ENCODE measurements around the gene ANKS1B. TPM values are rescaled to one million over a fixed set of nuclear protein-coding genes. Genes with fewer than 3 reads are reported as not detected.

ANKS1B gene
- polyA plus RNA-seq, 3 donors, result not detected

DNA sequence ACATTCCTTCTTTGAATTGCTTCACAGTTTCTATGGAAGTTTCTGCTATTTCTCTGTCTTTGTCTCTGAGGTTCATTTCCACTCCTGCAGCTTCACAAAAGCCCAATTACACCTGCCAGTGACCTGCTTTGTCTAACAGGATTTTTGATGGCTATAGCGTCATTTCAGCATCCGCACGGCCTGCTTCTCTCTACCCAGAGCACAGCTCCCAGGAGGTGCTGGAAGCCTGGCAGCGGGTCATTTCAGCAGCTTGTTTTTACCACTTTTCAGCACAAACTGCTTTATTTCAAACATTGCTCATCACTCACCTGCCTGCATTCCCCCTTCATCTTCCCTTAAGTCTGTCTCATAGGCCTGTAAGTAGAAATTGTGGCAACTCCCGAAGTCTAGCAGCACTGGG, 771.7 kb downstream of the ANKS1B start:
- Mint-ChIP-seq H3K27me3 (ENCODE audit: low read depth in 3 of 3) (peaks cover 0 to 2% (median 0%) of the 10 kb centered on the region in 3 donors), H3K4me3 (no peak overlapping the region), H3K36me3 (no peaks in the 10 kb centered on the region), H3K27ac (no peak overlapping the region), H3K9me3 (peaks cover 12 to 24% (median 15%) of the 10 kb centered on the region in 7 donors), H3K4me1 (no peaks in the 10 kb centered on the region)
- H3K4me3 ChIP-seq (replicated peaks in 1 of 3; ENCODE audit: low read depth in 2 of 3, low read length in 3 of 3), result no peak overlapping the region
- no peaks in the 10 kb centered on the region for H3K4me1 ChIP-seq (ENCODE audit: control insufficient read depth in 1 of 2, insufficient read depth in 2 of 2, low read length in 2 of 2)
- no peaks in the 10 kb centered on the region for H3K79me2 ChIP-seq (ENCODE audit: insufficient read depth, low read length)
- no peaks in the 10 kb centered on the region for H3K27me3 ChIP-seq (ENCODE audit: control insufficient read depth in 2 of 2, insufficient read depth in 2 of 2, low read length in 2 of 2)
- no peak overlapping the region for H3K9ac ChIP-seq (ENCODE audit: insufficient read depth, low read length, poor library complexity, severe bottlenecking)
- intact Hi-C loops (cut with micrococcal nuclease), result no loop called here
- 73% methylated on average over 5 of the region's 5 CpGs for WGBS (ENCODE audit: insufficient coverage)
- H4K20me1 ChIP-seq (ENCODE audit: insufficient read depth, low read length), result no peaks in the 10 kb centered on the region
- H3K27ac ChIP-seq (ENCODE audit: low read depth in 1 of 2, low read length in 2 of 2), result no peak overlapping the region
- H2AFZ ChIP-seq (ENCODE audit: insufficient read depth, low read depth, low read length, poor library complexity, severe bottlenecking), result no peak overlapping the region
- TF ChIP-seq, protein P1, sequence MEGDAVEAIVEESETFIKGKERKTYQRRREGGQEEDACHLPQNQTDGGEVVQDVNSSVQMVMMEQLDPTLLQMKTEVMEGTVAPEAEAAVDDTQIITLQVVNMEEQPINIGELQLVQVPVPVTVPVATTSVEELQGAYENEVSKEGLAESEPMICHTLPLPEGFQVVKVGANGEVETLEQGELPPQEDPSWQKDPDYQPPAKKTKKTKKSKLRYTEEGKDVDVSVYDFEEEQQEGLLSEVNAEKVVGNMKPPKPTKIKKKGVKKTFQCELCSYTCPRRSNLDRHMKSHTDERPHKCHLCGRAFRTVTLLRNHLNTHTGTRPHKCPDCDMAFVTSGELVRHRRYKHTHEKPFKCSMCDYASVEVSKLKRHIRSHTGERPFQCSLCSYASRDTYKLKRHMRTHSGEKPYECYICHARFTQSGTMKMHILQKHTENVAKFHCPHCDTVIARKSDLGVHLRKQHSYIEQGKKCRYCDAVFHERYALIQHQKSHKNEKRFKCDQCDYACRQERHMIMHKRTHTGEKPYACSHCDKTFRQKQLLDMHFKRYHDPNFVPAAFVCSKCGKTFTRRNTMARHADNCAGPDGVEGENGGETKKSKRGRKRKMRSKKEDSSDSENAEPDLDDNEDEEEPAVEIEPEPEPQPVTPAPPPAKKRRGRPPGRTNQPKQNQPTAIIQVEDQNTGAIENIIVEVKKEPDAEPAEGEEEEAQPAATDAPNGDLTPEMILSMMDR (IDR thresholded peaks at IDR 0.05), result no peak
- H3K9me3 ChIP-seq (replicated peaks in 1 of 2; ENCODE audit: control insufficient read depth in 1 of 2, insufficient read depth in 1 of 2, low read length in 2 of 2), result peaks cover 13 to 15% of the 10 kb centered on the region in 2 donors
- H3K4me2 ChIP-seq (replicated peaks; ENCODE audit: extremely low read depth, low read length, poor library complexity, severe bottlenecking), result no peak overlapping the region
- no peaks in the 10 kb centered on the region for H3K36me3 ChIP-seq (replicated peaks in 1 of 2; ENCODE audit: control insufficient read depth in 1 of 2, insufficient read depth in 2 of 2, low read length in 2 of 2)
- no peak for DNase-seq

GRCh38 chr12:99212275-99212674, 772.5 kb downstream of the ANKS1B start:
- H3K27ac Mint-ChIP-seq, result no peak overlapping the region
- no peaks in the 10 kb centered on the region for H3K36me3 ChIP-seq (replicated peaks in 1 of 2; ENCODE audit: control insufficient read depth in 1 of 2, insufficient read depth in 2 of 2, low read length in 2 of 2)
- intact Hi-C loops (cut with micrococcal nuclease), result no loop called here
- H3K4me2 ChIP-seq (replicated peaks; ENCODE audit: extremely low read depth, low read length, poor library complexity, severe bottlenecking), result no peak overlapping the region
- H2AFZ ChIP-seq (ENCODE audit: insufficient read depth, low read depth, low read length, poor library complexity, severe bottlenecking), result no peak overlapping the region
- no peaks in the 10 kb centered on the region for H4K20me1 ChIP-seq (ENCODE audit: insufficient read depth, low read length)
- no peak overlapping the region for H3K27ac ChIP-seq (ENCODE audit: low read depth in 1 of 2, low read length in 2 of 2)
- H3K79me2 ChIP-seq (ENCODE audit: insufficient read depth, low read length), result no peaks in the 10 kb centered on the region
- TF ChIP-seq, protein P1 (IDR thresholded peaks at IDR 0.05), result no peak
- H3K27me3 Mint-ChIP-seq (ENCODE audit: low read depth in 3 of 3), result peaks cover 0 to 2% (median 0%) of the 10 kb centered on the region in 3 donors
- peaks cover 12 to 24% (median 15%) of the 10 kb centered on the region in 7 donors for H3K9me3 Mint-ChIP-seq
- H3K9ac ChIP-seq (ENCODE audit: insufficient read depth, low read length, poor library complexity, severe bottlenecking), result no peak overlapping the region
- H3K4me1 Mint-ChIP-seq, result no peaks in the 10 kb centered on the region
- no CpG with 5 or more reads among the region's 2 CpGs for WGBS (ENCODE audit: insufficient coverage)
- H3K4me1 ChIP-seq (ENCODE audit: control insufficient read depth in 1 of 2, insufficient read depth in 2 of 2, low read length in 2 of 2), result no peaks in the 10 kb centered on the region
- no peak for DNase-seq
- H3K36me3 Mint-ChIP-seq, result no peaks in the 10 kb centered on the region
- no peaks in the 10 kb centered on the region for H3K27me3 ChIP-seq (ENCODE audit: control insufficient read depth in 2 of 2, insufficient read depth in 2 of 2, low read length in 2 of 2)
- H3K4me3 ChIP-seq (replicated peaks in 1 of 3; ENCODE audit: low read depth in 2 of 3, low read length in 3 of 3), result no peak overlapping the region
- H3K4me3 Mint-ChIP-seq, result no peak overlapping the region
- H3K9me3 ChIP-seq (replicated peaks in 1 of 2; ENCODE audit: control insufficient read depth in 1 of 2, insufficient read depth in 1 of 2, low read length in 2 of 2), result peaks cover 13 to 15% of the 10 kb centered on the region in 2 donors

Measured in CD14-positive monocyte (primary cell).